HepG2 (cell line): ENCODE measurements around the gene PEX14. TPM values are rescaled to one million over a fixed set of nuclear protein-coding genes. Genes with fewer than 3 reads are reported as not detected.

Experiments
- ATAC-seq: fragments of 200-7000 bp; cut with Tn5 transposase; 3 replicates; pipeline ENCODE4 v1.9.1; 2020; ENCODE audit warnings: mild to moderate bottlenecking, moderate library complexity
- BruUV-seq: library from RNA; stranded (reverse); fragments of 400-500 nt; replicated peaks from 2 replicates; lab custom pipeline; 2021; lab: Mats Ljungman, UMichigan
- CTCF ChIA-PET: fragments of 300-600 bp; formaldehyde crosslinking; extraction: SDS; loops from one replicate; lab custom pipeline; 2021; ENCODE audit warnings: low total read pairs, inconsistent platforms, low intra/inter-chr PET ratio; lab: Yijun Ruan, JAX
- POLR2A ChIA-PET: fragments of 350-600 bp; sonication (Branson Sonifier 250); formaldehyde crosslinking; loops from one replicate; lab custom pipeline; 2020; ENCODE audit warnings: antibody characterized with exemption, inconsistent platforms; lab: Yijun Ruan, JAX
- DNase-seq: peaks from one replicate; pipeline ENCODE4 v3.0.0-alpha.2; 2015; ENCODE audit warnings: low spot score
- FAIRE-seq: peaks from 3 replicates; lab custom pipeline; 2011; peaks lifted over from hg19 to GRCh38; lab: Jason Lieb, UNC
- H2AFZ ChIP-seq: one replicate; pipeline ENCODE4 v1.6.1; 2011; ENCODE audit warnings: low read length, inconsistent platforms
- H3K27ac ChIP-seq: fragments of 300-600 bp; 3 replicates; pipeline ENCODE4 v1.8.0; 2011; ENCODE audit warnings: mixed run types, mild to moderate bottlenecking, mixed read lengths, low read length, inconsistent platforms; ENCODE audit not compliant: insufficient read depth; ENCODE audit errors: extremely low read length
- H3K27me3 ChIP-seq, 2 experiments: fragments of 200-600 bp in 1 of 2; 2 replicates in 1 of 2; 3 replicates in 1 of 2; pipeline versions ENCODE4 v1.6.0 to v1.8.0; 2011; ENCODE audit warnings: low read length in 2 of 2, mild to moderate bottlenecking in 2 of 2, moderate library complexity in 2 of 2, inconsistent platforms in 1 of 2; ENCODE audit not compliant: insufficient read depth in 2 of 2, control insufficient read depth in 1 of 2
- H3K36me3 ChIP-seq, 2 experiments: fragments of 200-600 bp in 1 of 2; replicated peaks in 1 of 2; 2 replicates in 1 of 2; 3 replicates in 1 of 2; pipeline versions ENCODE4 v1.5.1 to v1.8.0; 2011; ENCODE audit warnings: low read length in 2 of 2, inconsistent platforms in 1 of 2; ENCODE audit not compliant: insufficient read depth in 2 of 2, control insufficient read depth in 1 of 2
- H3K4me1 ChIP-seq: 2 replicates; pipeline ENCODE4 v1.5.1; 2012; ENCODE audit warnings: low read length, inconsistent platforms; ENCODE audit not compliant: insufficient read depth
- H3K4me2 ChIP-seq: 2 replicates; pipeline ENCODE4 v1.6.0; 2011; ENCODE audit warnings: low read depth, low read length, inconsistent platforms
- H3K4me3 ChIP-seq, 3 experiments: fragments of 200-600 bp in 1 of 3; sonication (generic), shearing (Covaris generic) in 1 of 3; replicated peaks in 1 of 3; 2 replicates each; pipeline ENCODE4 v1.5.1; 2011 to 2016; ENCODE audit warnings: low read length in 3 of 3, inconsistent platforms in 2 of 3, low read depth in 2 of 3, mild to moderate bottlenecking in 2 of 3, control low read depth in 1 of 3, mixed read lengths in 1 of 3; ENCODE audit not compliant: insufficient read depth in 1 of 3
- H3K79me2 ChIP-seq: one replicate; pipeline ENCODE4 v1.6.1; 2011; ENCODE audit warnings: low read length, inconsistent platforms; ENCODE audit not compliant: insufficient read depth
- H3K9ac ChIP-seq: 2 replicates; pipeline ENCODE4 v1.6.0; 2011; ENCODE audit warnings: mild to moderate bottlenecking, low read depth, low read length, inconsistent platforms; ENCODE audit not compliant: insufficient read depth
- H3K9me3 ChIP-seq: 2 replicates; pipeline ENCODE4 v1.5.1; 2012; ENCODE audit warnings: mild to moderate bottlenecking, low read length
- H4K20me1 ChIP-seq: 2 replicates; pipeline ENCODE4 v1.6.0; 2011; ENCODE audit warnings: inconsistent platforms, mild to moderate bottlenecking, low read length, moderate library complexity; ENCODE audit not compliant: insufficient read depth
- HNF4A ChIP-seq: sonication (generic); formaldehyde crosslinking; IDR thresholded peaks from 2 replicates; pipeline ENCODE4 v1.4.0; 2020; ENCODE audit warnings: missing genetic modification reagents
- JARID2 ChIP-seq: sonication (generic); formaldehyde crosslinking; IDR thresholded peaks from 2 replicates; pipeline ENCODE4 v1.8.1; 2023; ENCODE audit warnings: missing genetic modification reagents, inconsistent platforms; ENCODE audit not compliant: insufficient replicate concordance
- KAT7 ChIP-seq: IDR thresholded peaks from 2 replicates; pipeline ENCODE4 v1.6.1; 2018; ENCODE audit warnings: borderline replicate concordance, missing compliant biosample characterization
- RBM39 ChIP-seq: fragments of 200-400 bp; formaldehyde crosslinking; IDR thresholded peaks from one replicate; pipeline ENCODE4 v1.6.1; 2018; ENCODE audit warnings: antibody characterized with exemption, mild to moderate bottlenecking, low read depth, low read length; ENCODE audit not compliant: poor library complexity, severe bottlenecking
- RXRB ChIP-seq: IDR thresholded peaks from 2 replicates; pipeline ENCODE4 v1.6.1; 2016; ENCODE audit warnings: borderline replicate concordance, missing genetic modification reagents, missing compliant biosample characterization
- ZNF333 ChIP-seq: sonication (generic); formaldehyde crosslinking; IDR thresholded peaks from 2 replicates; pipeline ENCODE4 v1.4.0; 2020; ENCODE audit warnings: mild to moderate bottlenecking, missing genetic modification reagents, borderline replicate concordance
- ZNF773 ChIP-seq: sonication (generic); formaldehyde crosslinking; IDR thresholded peaks from 2 replicates; pipeline ENCODE4 v1.4.0; 2020; ENCODE audit warnings: missing genetic modification reagents, borderline replicate concordance
- ZSCAN21 ChIP-seq: sonication (generic); formaldehyde crosslinking; IDR thresholded peaks from 2 replicates; pipeline ENCODE4 v1.8.0; 2022; ENCODE audit warnings: mild to moderate bottlenecking, missing genetic modification reagents, moderate library complexity, borderline replicate concordance
- WGBS: methylation state at CpG from one replicate; pipeline ENCODE4 v1.1.6; 2017; ENCODE audit warnings: low lambda C conversion rate; 5-methylcytosine and 5-hydroxymethylcytosine counted together
- in situ Hi-C: cut with HindIII; loops from 2 replicates; pipeline ENCODE4 v1.10.0; 2017; ENCODE audit warnings: low pct_unique_long_range_greater_than_20kb; ENCODE audit not compliant: extremely low pct_ligation_motif_present
- intact Hi-C: fragments of 100-400 bp; cut with micrococcal nuclease; formaldehyde crosslinking; loops from one replicate; pipeline ENCODE4 v1.10.0; 2022; ENCODE audit not compliant: unreplicated experiment
- polyA plus RNA-seq, 8 experiments: library from polyadenylated mRNA; depleted of rRNA in 3 of 8; stranded (reverse) in 7 of 8; unstranded in 1 of 8; fragments of >200 nt; fragmentation: Illumina TruSeq in 4 of 8; extraction: Trizol in 4 of 8; gene quantifications; 2 replicates each; pipeline versions ENCODE4 v1.2.1 to v1.2.3, GENCODE V29; 2011 to 2016; ENCODE audit warnings: low read depth in 4 of 8, missing spikeins in 1 of 8, mixed read lengths in 1 of 8; ENCODE audit not compliant: insufficient read depth in 1 of 8
- total RNA-seq, 5 experiments: library from RNA; depleted of rRNA; stranded (reverse); fragments of >200 nt; fragmentation: Illumina TruSeq; extraction: Trizol; gene quantifications; 2 replicates each; pipeline ENCODE4 v1.2.3, GENCODE V29; 2016; ENCODE audit warnings: low read depth in 1 of 5
- TF ChIP-seq, protein P1 (sequence below): sonication (generic); formaldehyde crosslinking; IDR thresholded peaks from one replicate; pipeline ENCODE4 v1.5.1; 2020; ENCODE audit warnings: mild to moderate bottlenecking, missing genetic modification reagents; ENCODE audit errors: not compliant biosample characterization
- TF ChIP-seq, protein P2 (sequence below): sonication (generic); formaldehyde crosslinking; IDR thresholded peaks from 2 replicates; pipeline ENCODE4 v1.4.0; 2020; ENCODE audit warnings: missing genetic modification reagents

The PEX14 gene
- total and polyA plus RNA-seq, 2 of the 13 experiments (the other 11 are each of a cell fraction or from before 2014, with no cell fraction given), result 6.5 to 9.9 TPM

DNA sequence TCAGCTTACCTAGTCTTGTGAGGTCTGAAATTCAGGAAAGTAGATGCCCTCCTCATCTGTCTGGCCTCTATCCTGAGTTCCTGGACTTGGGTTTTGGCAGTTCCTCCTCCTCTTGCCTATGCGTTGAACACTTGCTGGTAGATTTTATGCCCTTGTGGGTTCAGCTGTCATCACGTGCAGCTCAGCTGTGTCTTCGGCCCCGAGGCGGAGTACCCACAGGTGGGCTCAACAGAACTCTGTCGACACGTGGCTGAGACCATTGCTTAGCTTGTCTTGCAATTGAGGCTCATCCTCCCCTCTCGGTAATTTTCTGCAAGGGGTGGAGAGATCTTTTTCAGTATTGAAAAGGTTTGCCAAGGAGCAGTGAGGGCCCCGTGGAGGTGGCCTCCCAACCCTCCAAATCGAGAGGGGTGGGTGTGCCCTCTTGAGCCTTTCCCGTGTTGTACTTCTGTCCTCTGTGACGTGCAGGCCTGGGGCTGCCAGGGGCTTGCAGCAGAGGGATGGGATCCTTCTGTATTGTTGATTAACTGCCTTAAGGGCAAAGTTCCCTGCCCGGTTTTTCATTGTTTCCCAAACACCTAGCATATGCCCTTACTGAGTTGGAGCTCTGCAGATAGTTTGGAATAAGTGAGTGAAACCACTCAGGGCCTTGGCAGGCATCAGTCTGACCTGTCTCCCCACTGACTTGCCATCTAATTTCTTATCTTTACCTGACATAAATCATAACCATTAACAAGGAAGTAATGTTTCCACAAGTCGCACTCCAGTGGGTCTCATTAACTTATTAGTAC lies 41.6 kb upstream of the PEX14 start (continued):
- TF ChIP-seq, protein P1, sequence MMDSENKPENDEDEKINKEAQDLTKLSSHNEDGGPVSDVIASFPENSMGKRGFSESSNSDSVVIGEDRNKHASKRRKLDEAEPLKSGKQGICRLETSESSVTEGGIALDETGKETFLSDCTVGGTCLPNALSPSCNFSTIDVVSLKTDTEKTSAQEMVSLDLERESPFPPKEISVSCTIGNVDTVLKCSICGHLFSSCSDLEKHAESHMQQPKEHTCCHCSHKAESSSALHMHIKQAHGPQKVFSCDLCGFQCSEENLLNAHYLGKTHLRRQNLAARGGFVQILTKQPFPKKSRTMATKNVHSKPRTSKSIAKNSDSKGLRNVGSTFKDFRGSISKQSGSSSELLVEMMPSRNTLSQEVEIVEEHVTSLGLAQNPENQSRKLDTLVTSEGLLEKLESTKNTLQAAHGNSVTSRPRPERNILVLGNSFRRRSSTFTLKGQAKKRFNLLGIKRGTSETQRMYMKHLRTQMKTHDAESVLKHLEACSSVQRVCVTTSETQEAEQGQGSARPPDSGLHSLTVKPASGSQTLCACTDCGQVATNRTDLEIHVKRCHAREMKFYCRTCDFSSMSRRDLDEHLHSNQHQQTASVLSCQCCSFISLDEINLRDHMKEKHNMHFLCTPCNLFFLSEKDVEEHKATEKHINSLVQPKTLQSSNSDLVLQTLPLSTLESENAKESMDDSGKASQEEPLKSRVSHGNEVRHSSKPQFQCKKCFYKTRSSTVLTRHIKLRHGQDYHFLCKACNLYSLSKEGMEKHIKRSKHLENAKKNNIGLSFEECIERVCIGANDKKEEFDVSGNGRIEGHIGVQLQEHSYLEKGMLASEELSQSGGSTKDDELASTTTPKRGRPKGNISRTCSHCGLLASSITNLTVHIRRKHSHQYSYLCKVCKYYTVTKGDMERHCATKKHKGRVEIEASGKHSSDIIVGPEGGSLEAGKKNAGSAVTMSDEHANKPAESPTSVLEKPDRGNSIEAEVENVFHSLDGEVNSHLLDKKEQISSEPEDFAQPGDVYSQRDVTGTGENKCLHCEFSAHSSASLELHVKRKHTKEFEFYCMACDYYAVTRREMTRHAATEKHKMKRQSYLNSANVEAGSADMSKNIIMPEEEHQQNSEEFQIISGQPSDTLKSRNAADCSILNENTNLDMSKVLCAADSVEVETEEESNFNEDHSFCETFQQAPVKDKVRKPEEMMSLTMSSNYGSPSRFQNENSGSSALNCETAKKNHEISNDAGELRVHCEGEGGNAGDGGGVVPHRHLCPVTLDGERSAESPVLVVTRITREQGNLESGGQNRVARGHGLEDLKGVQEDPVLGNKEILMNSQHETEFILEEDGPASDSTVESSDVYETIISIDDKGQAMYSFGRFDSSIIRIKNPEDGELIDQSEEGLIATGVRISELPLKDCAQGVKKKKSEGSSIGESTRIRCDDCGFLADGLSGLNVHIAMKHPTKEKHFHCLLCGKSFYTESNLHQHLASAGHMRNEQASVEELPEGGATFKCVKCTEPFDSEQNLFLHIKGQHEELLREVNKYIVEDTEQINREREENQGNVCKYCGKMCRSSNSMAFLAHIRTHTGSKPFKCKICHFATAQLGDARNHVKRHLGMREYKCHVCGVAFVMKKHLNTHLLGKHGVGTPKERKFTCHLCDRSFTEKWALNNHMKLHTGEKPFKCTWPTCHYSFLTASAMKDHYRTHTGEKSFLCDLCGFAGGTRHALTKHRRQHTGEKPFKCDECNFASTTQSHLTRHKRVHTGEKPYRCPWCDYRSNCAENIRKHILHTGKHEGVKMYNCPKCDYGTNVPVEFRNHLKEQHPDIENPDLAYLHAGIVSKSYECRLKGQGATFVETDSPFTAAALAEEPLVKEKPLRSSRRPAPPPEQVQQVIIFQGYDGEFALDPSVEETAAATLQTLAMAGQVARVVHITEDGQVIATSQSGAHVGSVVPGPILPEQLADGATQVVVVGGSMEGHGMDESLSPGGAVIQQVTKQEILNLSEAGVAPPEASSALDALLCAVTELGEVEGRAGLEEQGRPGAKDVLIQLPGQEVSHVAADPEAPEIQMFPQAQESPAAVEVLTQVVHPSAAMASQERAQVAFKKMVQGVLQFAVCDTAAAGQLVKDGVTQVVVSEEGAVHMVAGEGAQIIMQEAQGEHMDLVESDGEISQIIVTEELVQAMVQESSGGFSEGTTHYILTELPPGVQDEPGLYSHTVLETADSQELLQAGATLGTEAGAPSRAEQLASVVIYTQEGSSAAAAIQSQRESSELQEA (CRISPR knock-in tag), result no peak
- TF ChIP-seq HNF4A (CRISPR knock-in tag), result peak; percentile 35; the same call in 1 of the 2 replicates

DNA sequence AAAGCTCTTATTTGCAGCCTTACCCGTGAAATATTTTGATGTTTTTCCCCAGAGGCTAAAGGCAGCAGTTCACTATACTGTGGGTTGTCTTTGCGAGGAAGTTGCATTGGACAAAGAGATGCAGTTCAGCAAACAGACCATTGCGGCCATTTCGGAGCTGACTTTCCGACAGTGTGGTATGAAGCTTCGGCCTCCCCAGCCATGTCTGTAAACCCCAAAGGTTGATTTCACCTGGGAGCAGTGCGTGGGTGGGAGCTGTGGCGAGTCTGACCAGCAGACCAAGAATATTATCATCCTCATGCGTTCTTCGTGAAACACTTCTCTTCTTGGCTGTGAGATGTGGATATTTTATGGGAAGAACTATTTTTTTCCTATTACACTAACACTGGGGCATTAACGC lies 41.0 kb upstream of the PEX14 start:
- whole genome bisulfite sequencing, result 92% methylated on average over 11 of the region's 11 CpGs
- H3K9ac ChIP-seq, result no peak overlapping the region
- no peak for FAIRE-seq
- no peak overlapping the region for H3K4me3 ChIP-seq
- CTCF ChIA-PET, result no interaction called here
- no peak overlapping the region for H2AFZ ChIP-seq
- H3K4me2 ChIP-seq, result no peak overlapping the region
- no peaks in the 10 kb centered on the region for H4K20me1 ChIP-seq
- peaks cover 5% of the 10 kb centered on the region for H3K79me2 ChIP-seq
- peaks cover 73% of the 10 kb centered on the region for H3K4me1 ChIP-seq
- H3K9me3 ChIP-seq, result no peaks in the 10 kb centered on the region
- POLR2A ChIA-PET, result no interaction called here
- no peak for DNase-seq
- intact Hi-C loops (loop anchor here (5.0 kb wide), 1 partner anchor 39 kb away; the partner anchor contains the start of genes DFFA and PEX14), in situ Hi-C loops (loop anchor here (5.0 kb wide), 1 partner anchor 64 kb away; no protein-coding TSS in a partner anchor)
- H3K27ac ChIP-seq, result no peak overlapping the region
- H3K27me3 ChIP-seq, result no peaks in the 10 kb centered on the region
- ATAC-seq, result no peak
- no TSS peak for BruUV-seq
- H3K36me3 ChIP-seq, result no peaks in the 10 kb centered on the region
- TF ChIP-seq ZSCAN21 (CRISPR knock-in tag) (no peak), ZNF773 (CRISPR knock-in tag) (no peak), ZNF333 (CRISPR knock-in tag) (no peak), KAT7 (CRISPR knock-in tag) (no peak), RBM39 (no peak), RXRB (CRISPR knock-in tag) (no peak), JARID2 (CRISPR knock-in tag) (no peak)
- TF ChIP-seq, protein P2, sequence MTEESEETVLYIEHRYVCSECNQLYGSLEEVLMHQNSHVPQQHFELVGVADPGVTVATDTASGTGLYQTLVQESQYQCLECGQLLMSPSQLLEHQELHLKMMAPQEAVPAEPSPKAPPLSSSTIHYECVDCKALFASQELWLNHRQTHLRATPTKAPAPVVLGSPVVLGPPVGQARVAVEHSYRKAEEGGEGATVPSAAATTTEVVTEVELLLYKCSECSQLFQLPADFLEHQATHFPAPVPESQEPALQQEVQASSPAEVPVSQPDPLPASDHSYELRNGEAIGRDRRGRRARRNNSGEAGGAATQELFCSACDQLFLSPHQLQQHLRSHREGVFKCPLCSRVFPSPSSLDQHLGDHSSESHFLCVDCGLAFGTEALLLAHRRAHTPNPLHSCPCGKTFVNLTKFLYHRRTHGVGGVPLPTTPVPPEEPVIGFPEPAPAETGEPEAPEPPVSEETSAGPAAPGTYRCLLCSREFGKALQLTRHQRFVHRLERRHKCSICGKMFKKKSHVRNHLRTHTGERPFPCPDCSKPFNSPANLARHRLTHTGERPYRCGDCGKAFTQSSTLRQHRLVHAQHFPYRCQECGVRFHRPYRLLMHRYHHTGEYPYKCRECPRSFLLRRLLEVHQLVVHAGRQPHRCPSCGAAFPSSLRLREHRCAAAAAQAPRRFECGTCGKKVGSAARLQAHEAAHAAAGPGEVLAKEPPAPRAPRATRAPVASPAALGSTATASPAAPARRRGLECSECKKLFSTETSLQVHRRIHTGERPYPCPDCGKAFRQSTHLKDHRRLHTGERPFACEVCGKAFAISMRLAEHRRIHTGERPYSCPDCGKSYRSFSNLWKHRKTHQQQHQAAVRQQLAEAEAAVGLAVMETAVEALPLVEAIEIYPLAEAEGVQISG (CRISPR knock-in tag), result no peak
